ENCODE data around the gene CATSPERE. TPM values are rescaled to one million over a fixed set of nuclear protein-coding genes. Genes with fewer than 3 reads are reported as not detected.

Gene CATSPERE
- total RNA-seq: 2.0 TPM

- DNase-seq: peak; percentile 74
Observed at GRCh38 chr1:244461245-244462071, at the start of gene CATSPERE. Gene CATSPERE, plus strand, starts transcription at chr1:244461273. Its CDS starts 157 bp downstream, at chr1:244461430.

GRCh38 chr1:244412176-244412575 lies 48.9 kb upstream of the CATSPERE start:
- DNase-seq: no peak

GRCh38 chr1:244413736-244414135 lies 47.3 kb upstream of the CATSPERE start:
- no peak for DNase-seq

GRCh38 chr1:244414543-244414942 lies 46.5 kb upstream of the CATSPERE start:
- DNase-seq: no peak

- no peak for DNase-seq
Observed at GRCh38 chr1:244419024-244419423, 42.0 kb upstream of the CATSPERE start.

GRCh38 chr1:244422174-244422573 lies 38.9 kb upstream of the CATSPERE start:
- DNase-seq: no peak

- no peak for DNase-seq
Observed at GRCh38 chr1:244424649-244425334, 36.3 kb upstream of the CATSPERE start.

GRCh38 chr1:244427647-244428046 lies 33.4 kb upstream of the CATSPERE start:
- DNase-seq: no peak

- no peak for DNase-seq
Observed at GRCh38 chr1:244429818-244430217, 31.3 kb upstream of the CATSPERE start.

- no peak for DNase-seq
Observed at GRCh38 chr1:244431166-244431565, 29.9 kb upstream of the CATSPERE start.

- no peak for DNase-seq
Observed at GRCh38 chr1:244435562-244436205, 25.4 kb upstream of the CATSPERE start.

GRCh38 chr1:244436336-244437085 lies 24.6 kb upstream of the CATSPERE start:
- DNase-seq: no peak

- no peak for DNase-seq
Observed at GRCh38 chr1:244437086-244437468, 24.0 kb upstream of the CATSPERE start.

GRCh38 chr1:244439391-244440032 lies 21.6 kb upstream of the CATSPERE start:
- DNase-seq: no peak

- no peak for DNase-seq
Observed at GRCh38 chr1:244442850-244443249, 18.2 kb upstream of the CATSPERE start.

GRCh38 chr1:244444854-244445253 lies 16.2 kb upstream of the CATSPERE start:
- no peak for DNase-seq

GRCh38 chr1:244445320-244446181 lies 15.5 kb upstream of the CATSPERE start:
- no peak for DNase-seq

- DNase-seq: no peak
Observed at GRCh38 chr1:244447024-244447423, 14.0 kb upstream of the CATSPERE start.

GRCh38 chr1:244447552-244447951 lies 13.5 kb upstream of the CATSPERE start:
- DNase-seq: no peak

- no peak for DNase-seq
Observed at GRCh38 chr1:244448279-244449036, 12.6 kb upstream of the CATSPERE start.

All from occipital lobe (tissue), 2 donors.